Nephron progenitor cell (in vitro differentiated cells): ENCODE data around the gene SH3BP5L.

Experiments used
- DNase-seq: peaks from one replicate; pipeline ENCODE4 v3.0.0; 2021
- H3K27ac Mint-ChIP-seq: 2 replicates; pipeline ENCODE4 v1.8.0; 2021; ENCODE audit warnings: mild to moderate bottlenecking, moderate library complexity, mixed read lengths
- H3K27me3 Mint-ChIP-seq: 2 replicates; pipeline ENCODE4 v1.8.0; 2021; ENCODE audit warnings: mild to moderate bottlenecking, low read depth, mixed read lengths; ENCODE audit not compliant: poor library complexity
- H3K36me3 Mint-ChIP-seq: 2 replicates; pipeline ENCODE4 v1.8.0; 2021; ENCODE audit warnings: low read depth, mixed read lengths
- H3K4me1 Mint-ChIP-seq: 2 replicates; pipeline ENCODE4 v1.8.0; 2021; ENCODE audit warnings: mixed read lengths
- H3K4me3 Mint-ChIP-seq: 2 replicates; pipeline ENCODE4 v1.8.0; 2021; ENCODE audit warnings: mild to moderate bottlenecking, moderate library complexity, mixed read lengths
- H3K9me3 Mint-ChIP-seq: 2 replicates; pipeline ENCODE4 v1.8.0; 2021; ENCODE audit warnings: mild to moderate bottlenecking, moderate library complexity, mixed read lengths
- CTCF ChIP-seq: fragments of 200-600 bp; sonication (generic); IDR thresholded peaks from 2 replicates; pipeline ENCODE4 v1.5.0; 2021; ENCODE audit warnings: antibody characterized with exemption

Gene SH3BP5L

GRCh38 chr1:248817065-248817464 lies 8.7 kb downstream of the SH3BP5L start:
- Mint-ChIP-seq H3K27ac (no peak overlapping the region), H3K4me1 (peaks cover 6% of the 10 kb centered on the region), H3K36me3 (peaks cover 36% of the 10 kb centered on the region), H3K9me3 (no peaks in the 10 kb centered on the region), H3K27me3 (no peaks in the 10 kb centered on the region), H3K4me3 (no peak overlapping the region)
- no peak for TF ChIP-seq CTCF
- no peak for DNase-seq

GRCh38 chr1:248816042-248816851 lies 9.5 kb downstream of the SH3BP5L start:
- TF ChIP-seq CTCF: no peak
- no peaks in the 10 kb centered on the region for H3K4me1 Mint-ChIP-seq
- no peak for DNase-seq
- no peaks in the 10 kb centered on the region for H3K9me3 Mint-ChIP-seq
- H3K27ac Mint-ChIP-seq: peak overlapping the region; percentile 70
- H3K36me3 Mint-ChIP-seq: peaks cover 40% of the 10 kb centered on the region
- no peaks in the 10 kb centered on the region for H3K27me3 Mint-ChIP-seq
- no peak overlapping the region for H3K4me3 Mint-ChIP-seq

GRCh38 chr1:248815407-248816034 lies 10.2 kb downstream of the SH3BP5L start:
- H3K4me3 Mint-ChIP-seq: no peak overlapping the region
- no peak for TF ChIP-seq CTCF
- no peaks in the 10 kb centered on the region for H3K27me3 Mint-ChIP-seq
- DNase-seq: no peak
- no peaks in the 10 kb centered on the region for H3K9me3 Mint-ChIP-seq
- peaks cover 42% of the 10 kb centered on the region for H3K36me3 Mint-ChIP-seq
- peak overlapping the region; percentile 70 for H3K27ac Mint-ChIP-seq
- H3K4me1 Mint-ChIP-seq: no peaks in the 10 kb centered on the region

- Mint-ChIP-seq H3K4me3 (no peak overlapping the region), H3K27me3 (no peaks in the 10 kb centered on the region), H3K36me3 (peaks cover 38% of the 10 kb centered on the region), H3K9me3 (no peaks in the 10 kb centered on the region), H3K4me1 (no peaks in the 10 kb centered on the region), H3K27ac (no peak overlapping the region)
- no peak for TF ChIP-seq CTCF
- no peak for DNase-seq
Observed at GRCh38 chr1:248814351-248814750, 11.4 kb downstream of the SH3BP5L start.

- H3K4me1 Mint-ChIP-seq: no peaks in the 10 kb centered on the region
- no peak overlapping the region for H3K4me3 Mint-ChIP-seq
- no peak for DNase-seq
- TF ChIP-seq CTCF: no peak
- peaks cover 38% of the 10 kb centered on the region for H3K36me3 Mint-ChIP-seq
- no peaks in the 10 kb centered on the region for H3K9me3 Mint-ChIP-seq
- no peaks in the 10 kb centered on the region for H3K27me3 Mint-ChIP-seq
- no peak overlapping the region for H3K27ac Mint-ChIP-seq
Observed at GRCh38 chr1:248813546-248813945, 12.2 kb downstream of the SH3BP5L start.
